Stimulated activated CD4-positive, alpha-beta T cell treated with anti-CD3 and anti-CD28 coated beads, Interleukin-12 subunit alpha, Interleukin-12 subunit beta, amount 100 ng/mL, for 4 hours (primary cell): ENCODE results near the gene PEA15.

ENCODE experiments used
- DNase-seq: peaks from one replicate; pipeline ENCODE4 v3.0.0-alpha.2; 2020

Gene PEA15

DNA sequence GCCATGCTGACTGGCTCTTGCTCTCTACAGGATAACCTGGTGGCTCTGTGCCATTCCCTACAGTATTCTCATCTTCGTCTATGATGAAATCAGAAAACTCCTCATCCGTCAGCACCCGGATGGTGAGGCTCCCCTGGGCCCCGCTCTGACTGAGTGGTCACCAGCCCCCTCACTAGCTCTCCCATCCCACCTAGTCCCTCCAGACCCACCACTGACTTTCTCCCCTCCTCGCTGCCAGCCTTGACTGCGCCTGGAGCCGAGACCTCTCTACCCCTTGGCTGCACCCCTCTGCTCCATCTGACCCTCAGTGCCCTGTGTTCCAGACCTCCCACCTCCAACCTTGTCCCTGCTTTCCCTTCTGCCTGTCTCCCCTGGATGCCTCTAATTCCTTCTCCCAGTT lies 18.9 kb upstream of the PEA15 start:
- DNase-seq: no peak

DNA sequence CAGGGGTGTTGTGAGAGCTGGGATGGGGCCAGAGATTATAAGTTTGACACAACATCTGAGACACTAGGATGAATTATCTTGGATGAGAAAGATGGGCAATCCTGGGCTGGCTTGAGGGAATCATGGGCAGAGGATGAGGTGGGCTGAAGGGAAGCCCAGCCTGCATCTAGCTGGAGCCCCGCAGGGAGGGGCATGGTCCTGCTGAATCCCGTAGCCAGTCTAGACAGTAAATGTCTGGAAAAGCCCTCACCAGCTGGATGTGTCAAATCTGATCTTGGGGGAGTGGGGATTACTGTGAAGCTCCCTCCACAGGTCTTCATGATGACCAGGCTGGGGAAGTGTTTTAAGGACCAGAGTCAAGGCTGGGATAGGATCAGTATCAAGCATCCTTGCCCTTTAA lies 18.5 kb upstream of the PEA15 start:
- no peak for DNase-seq

DNA sequence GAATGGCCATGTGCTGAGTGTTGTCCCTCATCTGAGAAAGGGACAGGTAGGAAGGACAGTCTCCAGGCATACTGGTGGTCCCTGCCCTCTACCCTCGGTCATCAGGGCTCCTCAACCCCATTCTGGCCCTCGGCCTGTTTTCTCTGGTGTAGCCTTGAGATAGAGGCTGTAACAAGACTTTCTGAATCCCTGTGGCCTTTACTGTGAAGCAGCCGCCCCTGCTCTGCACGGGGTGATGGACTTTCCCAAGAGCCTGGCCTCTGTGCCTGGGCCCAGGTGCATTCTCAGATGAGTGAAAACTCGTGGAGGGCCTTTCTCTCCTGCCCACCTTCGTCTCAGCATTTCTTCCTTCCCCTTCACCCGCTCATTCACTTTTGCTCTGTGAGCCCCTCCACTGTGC lies 17.8 kb upstream of the PEA15 start:
- no peak for DNase-seq

DNA sequence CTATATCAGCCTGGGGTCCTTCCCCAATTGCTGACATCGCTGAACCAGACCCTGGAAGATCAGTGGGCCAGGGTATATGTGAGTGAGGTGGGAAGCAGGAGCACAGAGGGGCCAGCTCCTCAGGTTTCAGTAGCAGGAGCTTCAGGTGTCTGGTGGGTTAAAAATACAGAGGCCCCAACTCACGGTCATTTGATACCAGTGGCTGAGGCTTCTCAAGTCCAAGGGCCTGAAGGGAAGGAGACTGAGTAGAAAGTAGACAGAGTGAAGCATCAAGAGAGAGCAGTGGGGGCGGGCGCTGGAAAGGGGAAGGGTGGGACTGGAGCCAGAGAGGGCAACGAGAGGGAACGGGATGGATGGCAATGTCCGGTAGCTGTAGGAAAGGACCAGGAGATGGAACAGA lies 16.8 kb upstream of the PEA15 start:
- DNase-seq: no peak

DNA sequence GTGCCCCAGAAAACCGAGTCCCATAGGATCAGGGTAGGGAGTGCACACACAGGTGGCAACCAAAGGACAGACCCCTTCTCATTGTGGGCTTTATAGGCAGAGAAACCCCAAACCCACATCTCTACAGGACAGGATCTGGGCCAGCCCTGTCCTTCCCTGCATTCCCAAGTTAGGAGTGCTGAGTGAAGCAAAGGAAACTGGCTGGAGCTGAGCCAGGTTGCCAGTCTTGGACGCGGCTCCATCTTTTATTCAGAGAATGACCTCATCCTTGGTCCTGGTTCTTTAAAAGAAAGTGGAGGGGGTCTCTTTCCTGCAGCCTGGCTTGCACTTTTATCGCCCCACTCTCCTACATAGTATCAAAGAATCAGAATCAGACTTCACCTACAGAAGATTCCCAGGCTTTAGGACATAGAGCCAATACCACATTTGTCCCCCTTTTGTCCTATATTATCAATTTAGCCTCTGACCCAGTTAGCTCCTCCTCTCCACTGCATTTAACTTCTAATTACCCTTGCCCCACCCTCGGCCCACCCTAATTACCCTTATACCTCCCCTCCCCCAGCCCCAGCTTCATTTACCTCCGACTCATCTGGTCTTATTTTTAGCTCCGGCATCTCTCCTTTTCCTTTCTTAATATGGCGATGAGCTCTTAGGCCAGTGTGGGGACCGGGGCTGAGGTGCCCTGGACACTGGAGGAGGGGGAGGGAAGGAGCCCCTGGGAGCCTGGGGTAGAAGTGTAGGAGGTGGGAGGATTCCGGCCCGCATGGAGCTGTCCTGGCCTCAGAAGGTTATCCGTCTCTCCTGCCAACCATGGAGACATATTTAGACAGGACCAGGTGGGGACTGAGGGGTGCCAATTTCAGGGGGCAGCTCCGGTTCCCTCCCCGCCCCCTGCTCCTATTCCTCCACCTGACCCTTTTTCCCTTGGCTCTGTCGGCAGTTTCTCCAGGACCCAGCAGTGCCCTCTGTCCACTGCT lies 15.2 kb upstream of the PEA15 start, which contains the start of gene CASQ1:
Gene CASQ1 (plus strand): TSS at position 927 of the 977 bp plus-strand sequence. CDS start 177 bp downstream, outside the sequence.
- no peak for DNase-seq

DNA sequence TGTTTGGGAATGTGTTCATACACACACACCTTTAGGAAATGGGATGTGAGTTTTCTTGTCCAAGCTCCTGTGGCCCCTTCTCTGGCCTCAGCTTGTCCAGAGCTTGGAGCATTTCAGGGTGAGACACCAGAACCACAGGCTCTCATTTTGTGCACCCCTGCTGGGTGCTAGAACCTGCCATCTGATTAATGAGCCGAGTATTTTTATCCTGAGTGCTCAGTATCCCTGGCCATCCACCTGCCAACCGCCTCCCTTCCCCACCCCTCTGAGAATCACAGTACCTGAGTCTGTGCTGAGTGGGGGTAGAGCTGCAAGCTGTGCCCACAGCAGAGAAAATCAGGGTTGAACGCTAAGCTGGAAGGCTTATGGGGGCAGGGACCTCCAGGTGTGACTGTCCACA lies 13.4 kb upstream of the PEA15 start:
- no peak for DNase-seq

DNA sequence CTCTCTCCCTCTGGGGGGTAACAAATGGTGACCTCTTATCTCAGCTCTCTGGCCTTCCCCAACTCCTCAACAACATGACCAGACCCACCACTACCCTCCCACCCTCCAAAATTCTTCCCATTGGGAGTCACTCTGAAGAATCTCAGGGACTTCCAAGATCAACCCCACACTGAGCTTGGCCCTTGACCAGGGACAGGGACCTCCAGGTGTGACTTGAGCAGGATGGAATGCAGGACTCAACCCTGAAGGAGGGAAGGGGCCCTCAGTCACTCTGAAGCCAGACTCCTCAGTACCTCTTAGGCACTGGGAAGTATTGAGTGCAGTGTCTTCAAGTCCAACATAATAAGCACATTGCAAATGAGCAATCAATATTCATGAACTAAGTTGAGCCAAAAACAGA lies 12.9 kb upstream of the PEA15 start:
- DNase-seq: no peak

DNA sequence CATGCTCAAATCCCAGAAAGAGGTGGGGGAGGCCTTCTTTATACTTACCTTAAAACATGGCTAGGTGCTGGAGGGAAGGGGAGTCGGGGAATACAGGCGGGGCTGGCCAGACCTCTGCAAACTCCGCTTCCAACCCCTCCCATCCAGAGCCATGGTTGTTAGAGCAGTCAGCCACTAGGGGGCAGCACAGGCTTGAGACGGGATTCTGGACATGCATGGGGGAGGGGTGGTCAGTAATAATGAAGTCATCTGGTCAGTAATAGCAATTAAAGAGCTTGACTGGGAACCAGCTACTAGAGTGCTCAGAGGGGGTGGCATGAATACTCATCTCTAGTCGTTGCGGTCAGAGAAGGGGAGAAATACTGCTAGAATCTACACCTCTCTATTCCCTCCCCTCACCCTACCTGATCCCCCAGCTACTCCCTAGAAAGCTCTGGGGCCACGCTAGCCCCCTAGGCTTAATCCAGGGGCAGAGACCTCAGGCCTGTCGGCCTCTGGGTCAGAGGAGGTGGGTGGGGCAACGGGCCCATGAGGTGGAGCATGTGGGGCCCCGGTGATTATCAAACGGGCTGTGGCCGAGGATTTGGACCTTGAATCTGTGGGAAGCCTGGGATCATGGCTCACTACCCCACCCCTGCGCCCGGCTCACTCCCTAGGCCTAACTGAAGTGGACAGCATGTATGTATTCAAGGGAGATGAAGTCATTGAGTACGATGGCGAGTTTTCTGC lies 11.9 kb upstream of the PEA15 start:
- DNase-seq: peak; percentile 79

DNA sequence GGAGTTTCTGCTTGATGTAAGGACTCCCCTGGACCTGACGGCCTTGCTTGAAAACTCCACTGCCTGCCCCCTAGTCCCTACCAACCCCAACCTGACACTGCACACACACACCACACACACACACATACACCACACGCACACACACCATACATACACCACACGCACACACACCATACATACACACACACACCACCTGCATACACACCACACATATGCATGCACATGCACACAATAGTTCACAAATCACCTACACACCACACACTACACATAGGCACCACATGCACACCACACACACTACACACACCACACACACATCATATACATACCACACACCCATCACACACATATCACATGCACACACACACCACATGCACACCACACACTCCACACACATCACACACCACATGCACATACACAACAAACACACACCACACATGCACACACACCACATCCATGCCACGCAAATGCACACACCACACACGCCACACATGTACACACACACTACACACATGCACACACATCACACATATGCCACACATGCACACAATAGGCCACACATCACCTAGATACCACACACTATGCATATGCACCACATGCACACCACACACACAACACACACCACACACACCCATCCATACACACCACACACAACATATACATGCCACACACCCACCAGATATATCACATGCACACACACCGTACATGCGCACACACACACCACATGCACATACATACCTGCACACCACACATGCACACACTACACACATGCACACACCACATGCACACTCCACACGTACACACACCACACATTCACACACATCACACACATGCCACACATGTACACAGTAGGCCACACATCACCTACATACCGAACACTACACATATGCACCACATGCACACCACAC lies 11.1 kb upstream of the PEA15 start:
- no peak for DNase-seq

DNA sequence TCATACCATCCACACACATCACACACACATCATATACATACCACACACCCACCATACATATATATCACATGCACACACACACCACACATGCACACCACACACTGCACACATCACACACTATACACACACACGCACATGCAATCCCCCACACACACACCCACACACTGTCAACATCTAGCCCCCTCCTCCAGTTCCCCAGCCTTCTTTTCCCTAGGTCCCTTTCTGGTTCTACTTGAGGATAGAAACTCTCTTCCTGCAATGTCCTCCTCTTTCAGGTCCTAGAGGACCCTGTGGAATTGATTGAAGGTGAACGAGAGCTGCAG lies 10.5 kb upstream of the PEA15 start:
- no peak for DNase-seq

DNA sequence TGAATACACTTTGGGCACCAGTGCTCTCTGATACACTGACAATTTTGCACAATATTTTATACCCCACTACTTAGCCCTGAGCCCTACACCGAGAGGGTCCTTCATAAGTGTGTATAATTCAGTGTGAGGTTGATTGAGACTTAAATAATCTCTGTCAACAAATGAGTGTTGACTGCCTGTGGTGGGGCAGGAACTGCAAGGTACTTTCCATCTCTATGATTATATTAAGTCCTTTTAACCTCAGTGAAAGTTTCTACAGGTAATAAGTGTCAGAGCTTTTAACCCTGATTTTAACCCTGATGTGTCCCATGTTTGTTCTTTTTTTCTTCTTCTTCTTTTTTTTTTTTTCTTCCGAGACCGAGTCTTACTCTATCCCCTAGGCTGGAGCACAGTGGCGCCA lies 9.0 kb upstream of the PEA15 start:
- DNase-seq: no peak

DNA sequence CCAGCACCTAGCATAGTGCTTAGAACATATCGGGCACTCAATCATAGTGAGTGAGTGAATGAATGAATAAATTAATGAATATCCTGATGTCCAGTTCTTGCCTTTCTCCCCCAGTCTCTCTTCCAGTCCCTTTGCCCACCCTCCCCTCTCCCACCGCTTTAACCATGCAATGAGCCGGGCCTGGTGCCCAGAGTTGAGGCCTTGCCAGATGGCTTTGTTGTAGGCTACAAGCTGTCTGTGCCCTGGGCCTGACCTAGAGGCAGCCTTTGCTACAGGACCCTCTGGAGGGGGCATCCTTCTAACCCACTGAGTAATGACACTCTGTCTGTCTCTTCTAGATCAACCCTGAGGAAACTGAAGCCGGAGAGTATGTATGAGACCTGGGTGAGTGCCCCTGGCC lies 8.0 kb upstream of the PEA15 start:
- DNase-seq: no peak

DNA sequence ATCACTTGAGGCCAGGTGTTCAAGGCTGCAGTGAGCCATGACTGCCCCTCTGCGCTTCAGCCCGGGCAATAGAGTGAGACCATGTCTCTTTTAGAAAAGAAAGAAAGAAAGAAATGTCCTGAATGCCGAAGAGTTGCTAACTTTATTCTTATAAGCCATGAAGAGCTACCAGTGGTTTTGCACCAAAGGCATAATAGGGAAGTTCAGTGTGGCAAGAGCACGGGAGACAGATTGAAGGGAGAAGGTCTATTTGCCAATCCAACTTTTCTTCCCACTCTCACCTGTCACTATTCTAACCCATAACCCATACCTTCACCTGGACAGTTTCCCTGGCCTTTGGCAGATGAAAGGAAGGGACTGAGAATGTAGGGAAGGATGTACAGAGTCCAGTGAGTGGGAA lies 4.4 kb upstream of the PEA15 start:
- no peak for DNase-seq

DNA sequence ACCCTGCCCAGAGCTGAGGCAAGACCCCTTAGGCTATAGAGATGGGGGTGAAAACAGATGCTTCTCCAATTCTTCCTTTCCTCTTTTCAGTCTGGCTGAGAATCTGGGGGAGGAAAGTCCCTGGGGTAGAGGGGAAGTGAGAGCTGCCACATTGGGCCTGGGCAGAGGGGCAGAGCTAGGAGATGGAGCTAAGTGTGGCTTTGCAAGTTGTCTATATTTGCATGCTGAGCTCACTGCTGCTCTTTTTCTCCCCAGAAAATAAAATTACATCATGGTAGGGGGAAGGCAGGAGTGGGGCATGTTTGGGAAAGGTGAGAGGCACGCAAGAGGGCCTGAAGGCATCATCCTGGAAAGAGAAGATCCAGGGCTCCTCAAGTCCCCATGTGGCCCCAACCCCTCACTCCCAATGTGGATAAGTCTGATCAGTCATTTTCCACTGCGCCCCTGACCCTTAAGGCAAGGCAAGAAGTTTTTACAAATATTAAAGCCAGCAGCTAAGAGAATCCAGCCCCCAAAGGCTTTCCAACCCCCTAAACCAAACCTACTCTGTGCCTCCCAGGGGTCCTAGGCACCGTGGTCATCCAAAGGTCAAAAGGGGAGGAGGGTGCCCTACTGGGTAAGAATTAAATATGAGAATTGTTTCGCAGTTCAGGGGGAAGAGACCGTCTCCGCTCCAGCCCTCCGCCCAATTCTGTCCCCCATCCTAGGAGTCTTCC lies 500 bp upstream of the PEA15 start:
- DNase-seq: no peak

DNA sequence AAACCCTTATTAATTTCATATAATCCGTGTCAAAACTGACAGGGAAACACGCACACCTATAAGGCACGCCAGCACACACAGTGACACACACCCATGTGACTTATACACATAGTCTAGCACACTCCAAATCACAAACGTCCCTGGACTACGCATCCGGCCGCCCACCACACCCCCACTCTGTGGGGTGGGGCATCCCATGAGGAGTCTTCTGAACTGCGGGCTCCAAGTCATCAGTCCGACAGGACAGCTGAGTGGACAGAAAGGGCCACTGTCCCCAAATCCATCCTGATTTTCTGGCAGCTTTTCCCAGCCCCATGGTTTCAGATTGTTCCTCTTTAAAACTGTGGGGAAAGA lies 829 bp downstream of the PEA15 start:
- peak; percentile 52 for DNase-seq

DNA sequence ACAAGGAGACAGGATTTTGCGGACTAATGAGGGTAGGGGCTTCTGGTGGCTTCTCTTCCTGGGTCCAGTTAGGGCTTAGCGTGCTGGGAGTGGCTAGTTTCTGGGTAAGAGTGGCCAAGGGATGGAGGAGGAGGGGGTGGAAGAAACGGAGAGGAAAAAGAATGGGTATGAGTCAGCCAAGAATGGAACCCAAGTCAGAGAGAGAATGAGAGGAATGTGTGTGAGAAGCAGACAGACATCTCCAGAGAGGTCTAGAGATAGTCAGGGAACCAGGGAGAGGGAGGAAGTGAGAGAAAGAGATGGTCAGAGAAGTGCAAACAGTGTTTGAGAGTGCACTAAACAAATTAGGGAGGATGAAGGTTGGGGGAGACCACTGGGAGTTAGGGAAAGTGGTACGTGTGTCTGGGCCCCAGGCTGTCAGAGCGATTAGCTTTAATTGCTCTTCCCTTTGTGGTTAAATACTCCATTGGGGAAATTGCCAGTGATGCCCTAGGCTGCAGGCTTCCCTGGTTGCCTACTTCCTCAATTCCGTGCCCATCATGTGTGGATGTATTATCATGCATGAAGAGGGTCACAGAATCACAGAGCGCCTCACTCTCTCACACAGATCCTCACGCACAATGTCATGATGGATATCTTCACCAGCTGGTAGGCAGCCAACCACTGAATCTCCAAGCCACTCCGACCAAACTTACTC lies 1.4 kb downstream of the PEA15 start:
- no peak for DNase-seq

DNA sequence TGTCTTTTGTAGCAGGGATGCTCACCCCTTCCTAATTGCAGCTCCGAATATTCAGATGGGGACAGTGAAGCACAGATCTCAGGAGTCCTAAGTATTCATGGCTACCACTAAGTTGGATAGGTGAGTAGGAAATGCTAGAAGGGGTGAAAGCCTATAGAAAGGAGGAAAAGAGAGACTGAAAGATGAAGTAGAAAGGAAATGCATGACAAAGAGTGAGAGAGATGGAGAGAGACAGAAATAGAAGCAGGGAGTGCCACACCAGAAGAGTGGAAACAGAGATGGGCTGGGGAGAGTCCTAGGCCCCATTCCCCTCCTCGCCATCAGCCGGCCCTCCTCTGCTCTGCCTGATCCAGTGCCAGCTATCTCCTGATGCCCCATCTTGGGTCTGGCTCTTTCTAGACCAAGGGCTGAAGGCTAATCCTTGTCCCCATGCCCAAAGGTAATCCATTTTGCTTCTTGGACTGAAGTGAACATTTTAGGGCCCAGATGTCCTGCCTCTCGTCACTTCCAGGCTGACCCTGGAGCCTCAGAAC lies 2.0 kb downstream of the PEA15 start:
- DNase-seq: no peak

DNA sequence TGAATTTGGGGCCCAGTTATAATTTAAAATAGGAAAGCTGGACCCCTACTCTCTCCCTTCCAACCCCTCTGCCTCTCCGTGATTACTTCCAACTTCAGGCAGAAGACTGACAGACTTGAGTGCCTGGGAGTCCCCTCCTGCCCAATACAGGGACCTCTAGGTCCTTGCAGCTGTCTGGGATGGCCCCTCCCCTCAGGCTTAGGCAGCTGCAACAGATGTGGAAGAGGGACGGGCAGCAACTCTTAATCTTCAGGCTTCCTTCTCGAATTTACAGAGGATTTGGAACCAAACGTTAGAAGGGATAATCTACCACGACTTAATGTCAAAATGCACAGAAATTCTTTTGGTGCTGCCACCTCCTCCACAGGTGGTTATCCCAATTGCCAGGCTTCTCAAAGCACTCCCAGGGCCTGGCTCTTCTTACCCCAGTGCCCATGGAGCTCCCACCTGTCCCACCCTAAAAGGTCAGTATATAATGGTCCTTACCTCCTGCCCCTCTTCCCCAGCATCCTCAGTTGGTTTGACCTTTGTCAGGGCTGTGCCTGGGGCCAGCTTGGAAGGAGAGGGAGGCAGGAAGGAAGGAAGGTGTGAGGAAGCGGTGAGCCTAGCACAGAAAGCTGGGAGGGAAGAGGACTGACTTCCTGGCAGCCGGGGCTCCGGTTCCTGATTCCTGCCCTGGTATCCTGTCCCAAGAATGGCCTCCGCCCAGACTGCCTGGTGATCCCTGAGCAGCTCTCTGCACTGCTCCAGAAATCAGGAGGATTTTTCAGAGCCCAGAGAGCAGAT lies 2.8 kb downstream of the PEA15 start:
- no peak for DNase-seq

DNA sequence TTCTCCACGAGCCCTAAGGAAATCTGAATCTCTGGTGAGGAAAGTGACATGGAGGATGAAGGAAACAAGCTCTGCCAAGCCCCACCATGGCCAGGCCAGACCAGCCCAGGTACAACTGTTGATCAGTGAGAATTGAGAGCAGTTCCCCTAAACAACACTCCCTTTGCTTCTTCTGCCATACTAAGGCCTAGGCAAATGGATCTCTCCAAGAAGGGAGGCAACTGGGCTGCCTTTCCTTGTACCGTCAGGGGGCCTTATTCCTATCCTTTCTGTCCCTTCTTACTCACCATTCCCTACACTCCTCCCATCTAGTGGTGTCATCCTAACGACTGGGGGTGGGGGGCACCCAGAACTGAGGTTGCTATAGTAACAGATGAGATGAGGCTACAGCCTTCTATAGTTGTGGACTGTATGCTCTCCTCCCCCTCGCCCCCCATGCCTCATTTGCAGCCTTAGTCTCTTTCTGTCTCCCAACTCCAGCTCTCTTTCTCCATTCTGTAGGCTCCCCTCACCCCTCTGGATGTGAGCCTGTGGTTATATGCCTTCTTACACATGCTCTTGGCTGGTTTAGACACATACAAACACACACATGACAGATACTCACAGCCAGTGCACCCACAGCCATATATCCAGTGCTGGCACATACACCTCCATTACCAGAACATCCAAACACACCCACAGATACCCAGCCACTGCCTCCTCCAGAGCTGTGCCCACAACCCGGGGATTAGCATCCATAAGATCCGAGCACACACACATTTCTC lies 3.6 kb downstream of the PEA15 start:
- no peak for DNase-seq
